HS-27A (cell line): Measurements from ENCODE around the gene SAE1.

Experiments used
- DNase-seq: peaks from one replicate; pipeline ENCODE4 v3.0.0-alpha.2; 2012; ENCODE audit warnings: low read depth, missing footprints

The SAE1 gene

GRCh38 chr19:47161876-47162489, 31.3 kb downstream of the SAE1 start:
- DNase-seq, result no peak

GRCh38 chr19:47168065-47168464, 37.4 kb downstream of the SAE1 start:
- no peak for DNase-seq

DNA sequence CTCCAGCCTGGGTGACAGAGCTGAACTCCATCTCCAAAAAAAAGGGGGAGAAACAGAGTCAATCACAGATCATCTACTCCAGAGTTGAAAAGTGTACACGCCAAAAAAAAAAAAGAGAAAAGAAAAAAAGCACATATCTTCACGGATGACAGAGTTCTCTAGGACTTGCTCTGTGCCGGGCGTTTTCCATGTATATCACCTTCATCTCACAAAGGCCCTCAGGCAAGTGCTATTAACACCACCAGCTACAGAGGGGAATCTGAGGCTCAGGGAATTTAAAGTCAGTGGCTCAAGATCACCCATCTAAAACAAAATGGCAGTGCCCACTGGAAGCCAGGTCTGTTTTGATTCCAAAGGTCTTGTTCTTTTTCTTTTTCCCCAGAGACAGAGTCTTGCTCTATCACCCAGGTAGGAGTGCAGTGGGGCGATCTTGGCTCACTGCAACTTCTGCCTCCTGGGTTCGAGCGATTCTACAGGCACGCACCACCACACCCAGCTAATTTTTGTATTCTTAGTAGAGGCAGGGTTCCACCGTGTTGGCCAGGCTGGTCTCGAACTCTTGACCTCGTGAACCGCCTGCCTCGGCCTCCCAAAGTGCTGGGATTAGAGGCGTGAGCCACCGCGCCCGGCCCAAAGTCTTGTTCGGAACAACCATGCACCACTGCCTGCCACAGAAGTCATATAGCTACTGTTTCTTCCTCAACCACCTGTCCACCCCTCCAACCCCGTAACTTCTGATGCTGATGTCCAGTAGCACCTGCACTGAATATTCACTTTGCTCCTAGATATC, 42.2 kb downstream of the SAE1 start:
- DNase-seq, result no peak

- DNase-seq, result no peak
These were observed 45.5 kb downstream of the SAE1 start for GRCh38 chr19:47176071-47176626.

- no peak for DNase-seq
These were observed 46.0 kb downstream of the SAE1 start for GRCh38 chr19:47176627-47177090.

DNA sequence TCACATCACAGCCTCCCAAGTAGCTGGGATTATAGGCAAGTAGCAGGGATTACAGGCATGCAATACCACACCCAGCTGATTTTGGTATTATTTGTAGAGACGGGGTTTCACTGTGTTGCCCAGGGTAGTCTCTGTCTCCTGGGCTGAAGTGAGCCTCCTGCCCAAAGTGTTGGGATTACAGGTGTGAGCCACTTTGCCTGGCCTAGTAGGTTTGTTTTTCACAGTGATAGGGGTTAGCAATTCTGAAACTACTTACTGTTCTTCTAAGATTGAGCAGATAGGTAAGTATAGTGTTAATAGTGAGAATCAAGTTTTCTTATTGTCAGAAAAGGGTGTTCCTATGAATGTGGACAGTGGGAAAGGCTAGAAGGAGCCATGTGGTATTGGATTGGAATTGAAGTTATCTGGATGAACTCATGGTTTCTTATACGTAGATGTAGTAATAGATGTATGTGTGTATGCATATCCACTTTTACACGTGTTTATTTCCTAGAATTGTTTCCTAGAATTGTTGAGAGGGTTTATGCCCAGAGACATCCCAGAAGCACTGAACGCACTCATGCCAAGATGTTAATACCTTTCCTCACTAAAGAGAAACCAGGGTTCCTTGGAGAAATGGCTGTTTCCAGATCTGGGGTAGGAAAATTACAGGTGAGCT, 49.1 kb downstream of the SAE1 start:
- DNase-seq, result no peak

GRCh38 chr19:47183601-47184000, 53.0 kb downstream of the SAE1 start:
- DNase-seq, result no peak

GRCh38 chr19:47186446-47187334, 56.1 kb downstream of the SAE1 start:
- DNase-seq, result no peak

GRCh38 chr19:47187335-47187655, 56.7 kb downstream of the SAE1 start:
- DNase-seq, result no peak

- no peak for DNase-seq
These were observed 57.2 kb downstream of the SAE1 start for GRCh38 chr19:47187797-47188196.

DNA sequence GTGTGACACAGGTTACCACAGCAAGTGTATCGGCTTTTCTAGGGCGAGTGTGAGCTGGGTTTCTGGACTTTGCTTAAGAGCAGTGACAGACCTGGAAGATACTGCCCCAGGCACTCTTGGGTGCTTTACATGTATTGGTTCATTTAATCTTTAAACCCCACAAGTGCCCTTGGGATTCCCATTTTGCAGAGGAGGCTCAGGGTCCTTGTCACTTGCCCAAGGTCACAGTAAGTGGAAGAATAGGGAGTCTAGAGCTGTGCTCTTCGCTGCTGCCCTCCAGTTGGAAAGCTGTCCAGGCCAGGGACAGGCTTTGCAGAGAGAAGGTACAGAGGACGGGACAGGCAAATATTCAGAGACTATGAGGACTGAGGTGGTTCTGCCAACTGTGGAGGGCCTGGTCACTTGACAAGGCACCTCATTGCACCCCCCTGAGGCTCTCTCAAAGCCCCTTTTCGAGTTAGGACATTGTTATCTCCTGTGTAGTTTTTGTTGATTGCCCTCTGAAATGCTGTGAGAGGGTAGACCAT, 57.9 kb downstream of the SAE1 start:
- DNase-seq, result no peak

GRCh38 chr19:47190167-47190727, 59.6 kb downstream of the SAE1 start:
- peak; percentile 51 for DNase-seq

DNA sequence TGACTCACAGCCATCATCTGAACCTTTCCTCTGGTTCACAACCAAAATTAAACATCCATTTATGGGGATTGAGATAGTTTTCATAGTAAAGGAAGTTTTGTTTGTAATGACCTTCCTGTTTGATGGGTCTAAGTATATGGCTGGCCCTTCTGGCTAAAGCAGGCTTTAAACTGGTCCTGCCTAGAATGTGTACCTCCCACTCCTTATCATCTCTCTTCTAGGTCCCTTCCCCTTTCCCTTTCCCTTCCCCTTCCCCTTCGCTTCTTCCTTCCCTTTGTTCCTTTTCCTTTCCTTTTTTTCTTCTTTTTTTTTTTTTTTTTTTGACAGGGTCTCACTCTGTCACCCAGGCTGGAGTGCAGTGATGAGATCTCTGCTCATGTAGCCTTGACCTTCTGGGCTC, 64.8 kb downstream of the SAE1 start:
- DNase-seq, result no peak

DNA sequence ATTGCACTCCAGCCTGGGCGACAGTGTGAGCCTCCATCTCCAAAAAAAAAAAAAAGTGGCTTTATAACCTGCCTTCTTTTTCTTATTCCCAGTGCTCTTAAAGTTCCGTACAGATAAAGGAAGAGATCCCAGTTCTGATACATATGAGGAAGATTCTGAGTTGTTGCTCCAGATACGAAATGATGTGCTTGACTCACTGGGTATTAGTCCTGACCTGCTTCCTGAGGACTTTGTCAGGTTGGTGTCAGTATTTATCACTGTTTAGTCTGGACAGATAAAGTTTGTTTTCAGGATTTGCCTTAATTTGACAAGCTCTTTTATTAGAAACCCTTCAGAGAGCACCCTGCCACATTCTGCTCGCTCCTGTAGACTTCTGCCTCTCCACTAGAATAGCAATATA, 66.5 kb downstream of the SAE1 start:
- no peak for DNase-seq

- no peak for DNase-seq
These were observed 69.9 kb downstream of the SAE1 start for GRCh38 chr19:47200530-47200929.

GRCh38 chr19:47203254-47203653, 72.6 kb downstream of the SAE1 start:
- no peak for DNase-seq

DNA sequence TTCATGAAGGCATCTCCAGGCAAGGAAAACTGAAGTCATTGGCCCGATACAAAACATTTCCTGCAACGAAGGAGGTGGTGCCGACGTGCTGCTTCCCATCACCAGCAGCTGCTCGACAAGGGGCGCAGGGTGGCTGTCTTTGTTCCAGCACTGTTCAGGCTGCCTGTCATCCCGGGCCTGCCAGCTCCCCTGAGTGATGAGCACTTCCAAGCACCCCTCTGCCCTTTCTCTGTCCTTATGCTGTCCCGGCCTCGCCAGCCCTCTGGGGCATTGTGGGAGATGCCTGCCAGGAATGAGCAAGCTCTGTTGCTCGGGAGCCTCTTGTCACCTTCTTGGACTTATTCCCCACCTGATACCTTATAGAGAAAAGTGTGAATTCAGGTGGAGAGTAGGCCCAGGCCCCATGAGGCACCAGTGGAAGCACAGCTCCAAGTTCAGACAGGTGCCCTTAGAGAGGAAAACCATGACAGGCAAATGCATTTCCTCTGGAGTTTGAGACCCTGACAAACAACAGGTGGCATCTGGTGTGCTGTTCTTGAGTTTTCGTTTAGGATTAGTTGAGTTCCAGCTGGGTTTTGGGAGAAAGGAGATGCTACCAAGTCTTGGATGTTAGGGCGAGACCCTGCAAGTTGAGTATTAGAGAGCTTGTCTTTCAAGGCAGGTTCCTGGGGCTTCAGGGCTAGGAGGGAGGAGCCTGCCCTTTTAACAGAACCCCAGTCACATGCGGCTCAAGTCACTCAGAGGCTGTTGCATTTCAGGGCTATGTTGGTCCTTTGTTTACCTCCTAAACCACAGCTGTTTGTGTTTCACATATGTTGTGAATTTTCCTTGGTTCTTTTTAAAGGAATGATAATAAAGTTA, 78.9 kb downstream of the SAE1 start:
- DNase-seq, result no peak

DNA sequence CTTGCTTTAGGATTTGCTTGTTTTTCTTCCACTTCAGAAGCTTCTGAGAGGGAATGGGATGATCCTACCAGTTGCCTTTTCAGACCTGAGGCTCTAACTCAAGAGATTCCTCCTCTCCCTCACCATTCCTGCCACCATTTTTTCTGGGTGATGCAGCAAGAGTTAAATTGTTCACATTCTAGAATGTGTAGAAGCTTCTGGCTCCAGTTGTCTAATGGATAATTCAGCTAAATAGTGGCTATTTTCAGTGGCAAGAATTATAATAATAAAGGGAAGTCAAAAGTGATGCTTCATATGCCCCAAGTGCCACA, 79.5 kb downstream of the SAE1 start:
- DNase-seq, result no peak

DNA sequence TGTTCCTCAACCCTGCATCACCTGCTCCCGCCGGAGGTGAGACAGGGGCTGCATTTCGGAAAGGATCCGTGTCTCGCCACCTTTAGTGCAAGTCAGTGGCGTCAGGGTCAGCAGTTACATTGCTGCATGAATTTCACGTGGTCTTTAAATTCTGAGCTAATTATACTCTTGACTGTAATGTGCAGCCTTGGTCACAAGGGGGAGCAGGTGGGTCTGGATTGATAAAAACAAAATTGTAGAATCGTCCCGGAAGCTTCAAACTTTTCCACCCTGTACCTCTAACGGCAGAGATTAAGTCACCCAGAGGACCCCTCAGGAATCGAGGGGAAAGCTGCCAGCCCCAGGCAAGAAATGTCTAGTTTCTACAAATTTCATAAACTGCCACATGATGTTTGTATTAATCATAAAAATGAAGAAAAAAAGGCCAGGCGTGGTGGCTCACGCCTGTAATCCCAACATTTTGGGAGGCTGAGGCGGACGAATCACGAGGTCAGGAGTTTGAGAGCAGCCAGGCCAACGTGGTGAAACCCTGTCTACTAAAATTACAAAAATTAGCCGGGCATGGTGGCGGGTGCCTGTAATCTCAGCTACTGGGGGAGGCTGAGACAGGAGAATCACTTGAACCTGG, 80.2 kb downstream of the SAE1 start:
- no peak for DNase-seq

- DNase-seq, result no peak
These were observed 84.9 kb downstream of the SAE1 start for GRCh38 chr19:47215581-47215980.
